ENCODE measurements around the gene VIM. TPM values are rescaled to one million over a fixed set of nuclear protein-coding genes. Genes with fewer than 3 reads are reported as not detected.

Gene VIM
- total RNA-seq, 2 donors from 2014 or later, result 539 to 1,025 TPM

DNA sequence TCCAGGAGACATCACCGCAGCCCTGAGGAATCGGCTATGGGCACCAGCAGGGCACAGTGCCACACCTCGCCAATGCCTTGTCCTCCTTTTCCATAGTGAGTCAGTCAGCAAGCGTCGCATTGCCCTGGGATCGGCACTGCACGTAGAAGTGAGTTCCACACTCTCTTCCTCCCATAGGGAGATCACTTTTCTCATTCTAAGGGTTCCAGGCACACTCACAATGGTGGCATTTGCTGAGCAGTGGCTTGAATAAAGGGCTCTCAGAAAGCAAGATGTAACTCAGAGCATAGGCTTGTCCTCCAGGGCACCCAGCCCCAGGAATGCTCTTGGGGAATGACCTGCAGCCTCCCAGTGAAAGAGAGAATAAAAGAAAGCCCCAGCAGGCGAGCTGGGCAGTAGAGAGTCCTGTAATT lies 1.1 kb upstream of the VIM start:
- Histone ChIP-seq H3K4me1 (peaks cover 47% of the 10 kb centered on the region), H3K27ac (peak overlapping the region in 3 of 4 donors; percentile 90 to 98 (median 90)), H3K4me3 (no peak overlapping the region), H3K27me3 (no peaks in the 10 kb centered on the region), H3K36me3 (replicated peaks in 1 of 2; ENCODE audit: insufficient read depth in 1 of 2, low read depth in 2 of 2) (no peaks in the 10 kb centered on the region), H3K9me3 (no peaks in the 10 kb centered on the region)
- intact Hi-C loops (cut with DNase I), result no loop called here
- TF ChIP-seq, protein P1, sequence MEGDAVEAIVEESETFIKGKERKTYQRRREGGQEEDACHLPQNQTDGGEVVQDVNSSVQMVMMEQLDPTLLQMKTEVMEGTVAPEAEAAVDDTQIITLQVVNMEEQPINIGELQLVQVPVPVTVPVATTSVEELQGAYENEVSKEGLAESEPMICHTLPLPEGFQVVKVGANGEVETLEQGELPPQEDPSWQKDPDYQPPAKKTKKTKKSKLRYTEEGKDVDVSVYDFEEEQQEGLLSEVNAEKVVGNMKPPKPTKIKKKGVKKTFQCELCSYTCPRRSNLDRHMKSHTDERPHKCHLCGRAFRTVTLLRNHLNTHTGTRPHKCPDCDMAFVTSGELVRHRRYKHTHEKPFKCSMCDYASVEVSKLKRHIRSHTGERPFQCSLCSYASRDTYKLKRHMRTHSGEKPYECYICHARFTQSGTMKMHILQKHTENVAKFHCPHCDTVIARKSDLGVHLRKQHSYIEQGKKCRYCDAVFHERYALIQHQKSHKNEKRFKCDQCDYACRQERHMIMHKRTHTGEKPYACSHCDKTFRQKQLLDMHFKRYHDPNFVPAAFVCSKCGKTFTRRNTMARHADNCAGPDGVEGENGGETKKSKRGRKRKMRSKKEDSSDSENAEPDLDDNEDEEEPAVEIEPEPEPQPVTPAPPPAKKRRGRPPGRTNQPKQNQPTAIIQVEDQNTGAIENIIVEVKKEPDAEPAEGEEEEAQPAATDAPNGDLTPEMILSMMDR (IDR thresholded peaks at IDR 0.05), result no peak
- TF ChIP-seq POLR2A (IDR thresholded peaks at IDR 0.05), result no peak
- DNase-seq, result no peak
- ATAC-seq, result no peak
- 79 to 91% methylated on average over 8 of the region's 8 CpGs for WGBS, 2 donors

DNA sequence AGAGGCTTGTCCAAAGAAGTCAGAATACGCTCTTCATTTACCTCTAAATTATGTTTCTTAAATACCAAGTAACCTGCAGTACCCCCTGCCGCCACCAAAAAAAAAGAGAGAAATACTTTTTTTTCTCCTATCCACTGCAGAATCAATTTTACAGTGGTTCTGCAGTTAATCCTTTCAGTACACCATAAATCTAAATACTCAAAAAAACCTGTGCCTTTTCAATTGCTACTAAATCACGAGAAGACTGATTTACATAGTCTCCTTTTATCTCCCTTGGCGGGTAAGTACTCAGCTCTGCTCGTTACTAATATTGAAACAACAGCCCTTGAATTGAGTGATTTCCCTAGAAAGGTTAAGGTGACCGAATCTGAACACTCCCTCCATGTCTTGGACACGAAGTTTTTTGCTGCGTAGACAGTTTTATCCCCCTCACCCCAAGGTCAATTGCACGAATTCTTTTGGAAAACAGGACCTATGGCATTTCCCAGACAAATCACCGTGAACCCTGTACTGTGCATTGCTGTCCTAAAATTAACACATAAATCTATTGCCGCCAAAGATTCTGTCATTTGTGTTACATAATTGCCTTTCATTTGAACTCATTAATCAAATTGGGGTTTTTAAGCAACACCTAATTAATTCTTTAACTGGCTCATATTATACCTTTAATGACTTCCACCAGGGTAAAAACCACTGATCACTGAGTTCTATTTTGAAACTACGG lies 512 bp upstream of the VIM start:
- Histone ChIP-seq H3K27ac (peak overlapping the region; percentile 30 to 98 (median 90)), H3K27me3 (no peaks in the 10 kb centered on the region), H3K36me3 (replicated peaks in 1 of 2; ENCODE audit: insufficient read depth in 1 of 2, low read depth in 2 of 2) (no peaks in the 10 kb centered on the region), H3K4me1 (peaks cover 54% of the 10 kb centered on the region), H3K4me3 (peak overlapping the region; percentile 42 to 52), H3K9me3 (no peaks in the 10 kb centered on the region)
- ATAC-seq (no peak), DNase-seq (no peak)
- intact Hi-C loops (cut with DNase I), result no loop called here
- 12 to 13% methylated on average over 12 of the region's 12 CpGs for WGBS, 2 donors
- TF ChIP-seq, protein P1 (IDR thresholded peaks at IDR 0.05), result peak in 6 of 7 experiments; percentile 24 to 70 (median 33)
- no peak for TF ChIP-seq POLR2A (IDR thresholded peaks at IDR 0.05)

DNA sequence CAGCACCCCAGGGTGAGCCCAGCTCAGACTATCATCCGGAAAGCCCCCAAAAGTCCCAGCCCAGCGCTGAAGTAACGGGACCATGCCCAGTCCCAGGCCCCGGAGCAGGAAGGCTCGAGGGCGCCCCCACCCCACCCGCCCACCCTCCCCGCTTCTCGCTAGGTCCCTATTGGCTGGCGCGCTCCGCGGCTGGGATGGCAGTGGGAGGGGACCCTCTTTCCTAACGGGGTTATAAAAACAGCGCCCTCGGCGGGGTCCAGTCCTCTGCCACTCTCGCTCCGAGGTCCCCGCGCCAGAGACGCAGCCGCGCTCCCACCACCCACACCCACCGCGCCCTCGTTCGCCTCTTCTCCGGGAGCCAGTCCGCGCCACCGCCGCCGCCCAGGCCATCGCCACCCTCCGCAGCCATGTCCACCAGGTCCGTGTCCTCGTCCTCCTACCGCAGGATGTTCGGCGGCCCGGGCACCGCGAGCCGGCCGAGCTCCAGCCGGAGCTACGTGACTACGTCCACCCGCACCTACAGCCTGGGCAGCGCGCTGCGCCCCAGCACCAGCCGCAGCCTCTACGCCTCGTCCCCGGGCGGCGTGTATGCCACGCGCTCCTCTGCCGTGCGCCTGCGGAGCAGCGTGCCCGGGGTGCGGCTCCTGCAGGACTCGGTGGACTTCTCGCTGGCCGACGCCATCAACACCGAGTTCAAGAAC lies 1.1 kb downstream of the VIM start:
- Histone ChIP-seq H3K27ac (peak overlapping the region; percentile 60 to 98 (median 90)), H3K4me3 (peak overlapping the region; percentile 42 to 52), H3K36me3 (replicated peaks in 1 of 2; ENCODE audit: insufficient read depth in 1 of 2, low read depth in 2 of 2) (no peaks in the 10 kb centered on the region), H3K4me1 (peaks cover 70% of the 10 kb centered on the region), H3K27me3 (no peaks in the 10 kb centered on the region), H3K9me3 (no peaks in the 10 kb centered on the region)
- peak; percentile 40 to 88 (median 78) for TF ChIP-seq POLR2A (IDR thresholded peaks at IDR 0.05)
- TF ChIP-seq, protein P1 (IDR thresholded peaks at IDR 0.05), result no peak
- DNase-seq (peak; percentile 67 to 84 (median 72)), ATAC-seq (peak; percentile 18)
- intact Hi-C loops (cut with DNase I), result no loop called here
- 0 to 1% methylated on average over 17 to 72 of the region's 72 CpGs for WGBS, 2 donors

DNA sequence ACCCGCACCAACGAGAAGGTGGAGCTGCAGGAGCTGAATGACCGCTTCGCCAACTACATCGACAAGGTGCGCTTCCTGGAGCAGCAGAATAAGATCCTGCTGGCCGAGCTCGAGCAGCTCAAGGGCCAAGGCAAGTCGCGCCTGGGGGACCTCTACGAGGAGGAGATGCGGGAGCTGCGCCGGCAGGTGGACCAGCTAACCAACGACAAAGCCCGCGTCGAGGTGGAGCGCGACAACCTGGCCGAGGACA lies 1.6 kb downstream of the VIM start:
- TF ChIP-seq, protein P1 (IDR thresholded peaks at IDR 0.05), result no peak
- no peak for TF ChIP-seq POLR2A (IDR thresholded peaks at IDR 0.05)
- no peak for DNase-seq
- peaks cover under 1 to 2% of the 10 kb centered on the region in 2 donors for H3K36me3 ChIP-seq (replicated peaks in 1 of 2; ENCODE audit: insufficient read depth in 1 of 2, low read depth in 2 of 2)
- 0% methylated on average over 21 of the region's 21 CpGs; no CpG with 5 or more reads in 1 of the 2 donors for WGBS, 2 donors
- H3K4me3 ChIP-seq, result peak overlapping the region; percentile 42 to 52
- peaks cover 73% of the 10 kb centered on the region for H3K4me1 ChIP-seq
- H3K27me3 ChIP-seq, result no peaks in the 10 kb centered on the region
- H3K9me3 ChIP-seq, result no peaks in the 10 kb centered on the region
- no peak for ATAC-seq
- intact Hi-C loops (cut with DNase I), result no loop called here
- peak overlapping the region; percentile 90 to 98 (median 92) for H3K27ac ChIP-seq
